ENCODE data around the gene FLRT3.

DNA sequence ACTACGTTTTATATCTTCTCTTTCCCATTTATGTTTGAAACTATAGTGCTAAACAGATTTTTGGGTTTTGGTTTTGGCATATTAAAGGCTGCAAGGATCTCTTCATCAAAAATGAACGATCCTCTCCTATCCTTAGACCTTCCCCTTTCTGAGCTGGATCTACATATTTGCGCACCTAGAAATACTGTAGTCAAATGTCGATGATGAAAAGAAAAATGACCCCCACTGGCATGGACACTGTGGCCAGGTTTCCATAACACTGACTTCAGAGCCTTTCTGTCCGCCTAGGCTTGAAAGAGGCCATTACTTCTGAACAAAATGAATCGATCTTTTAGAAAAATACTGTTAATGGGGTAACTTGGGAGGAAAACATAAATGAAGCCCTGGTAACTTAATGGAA is 5.8 kb downstream of the FLRT3 start:
- TF ChIP-seq CTCF (IDR thresholded peaks at IDR 0.05) (no peak), POLR2A (IDR thresholded peaks at IDR 0.05) (no peak)
